Measurements from ENCODE around the gene ABHD12B.

The ABHD12B gene

DNA sequence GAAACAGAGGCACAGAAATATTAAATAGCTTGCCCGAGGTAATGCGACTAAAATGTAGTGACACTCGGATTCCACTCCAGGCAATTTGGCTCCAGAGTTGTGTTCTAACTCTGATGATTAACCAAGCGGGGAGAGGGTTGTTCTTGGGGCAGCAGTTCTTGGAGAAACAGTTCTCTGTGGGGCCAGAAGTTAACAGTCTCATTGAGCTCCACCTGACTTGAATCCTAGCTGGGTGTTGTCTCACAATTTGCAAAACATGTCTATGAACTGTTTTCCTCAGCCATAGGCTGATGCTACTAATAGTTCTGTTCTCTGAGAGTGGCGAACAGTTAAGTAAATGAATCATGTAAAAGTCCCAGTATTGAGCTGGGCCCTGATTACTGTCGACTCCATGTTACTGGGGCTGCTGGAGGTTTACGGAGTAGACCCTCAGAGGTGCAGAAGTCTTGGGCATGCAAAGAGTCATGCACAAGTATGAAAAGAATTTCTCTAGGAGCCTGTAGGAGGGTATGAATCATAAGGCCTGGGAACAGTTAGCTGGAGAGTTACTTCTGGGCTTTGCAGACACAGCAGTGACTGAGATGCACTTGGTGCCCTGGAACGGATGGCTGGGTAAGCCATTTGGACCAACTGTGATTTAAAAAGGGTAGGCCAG lies 25.5 kb upstream of the ABHD12B start:
- Histone ChIP-seq H3K27me3 (ENCODE audit: control insufficient read depth, insufficient read depth, low read length) (no peaks in the 10 kb centered on the region), H3K9ac (ENCODE audit: low read length) (no peak overlapping the region), H3K9me3 (ENCODE audit: control insufficient read depth, low read length) (no peaks in the 10 kb centered on the region), H3K4me1 (ENCODE audit: control insufficient read depth, insufficient read depth, low read length) (no peaks in the 10 kb centered on the region), H3K4me3 (ENCODE audit: low read length) (no peak overlapping the region), H3K36me3 (ENCODE audit: control insufficient read depth, insufficient read depth, low read length) (no peaks in the 10 kb centered on the region)

DNA sequence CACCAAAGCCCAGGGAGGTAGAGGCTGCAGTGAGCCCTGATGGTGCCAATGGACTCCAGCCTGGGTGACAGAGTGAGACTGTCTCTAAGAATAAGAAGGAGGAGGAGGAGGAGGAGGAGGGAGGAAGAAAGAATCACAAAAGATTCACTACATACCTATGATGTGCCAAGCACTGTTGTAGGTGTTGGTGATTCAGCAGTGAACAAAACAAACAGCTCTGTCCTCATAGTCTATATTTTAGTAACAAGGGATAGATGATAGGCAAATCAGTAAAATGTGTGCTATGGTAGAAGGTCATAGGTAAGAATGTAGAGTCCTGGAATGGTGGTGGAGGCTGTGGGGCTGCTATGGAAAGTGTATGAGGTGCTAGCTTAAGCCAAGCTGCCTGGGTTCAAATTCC lies 18.0 kb upstream of the ABHD12B start:
- Histone ChIP-seq H3K4me3 (ENCODE audit: low read length) (no peak overlapping the region), H3K9ac (ENCODE audit: low read length) (no peak overlapping the region), H3K27me3 (ENCODE audit: control insufficient read depth, insufficient read depth, low read length) (no peaks in the 10 kb centered on the region), H3K4me1 (ENCODE audit: control insufficient read depth, insufficient read depth, low read length) (no peaks in the 10 kb centered on the region), H3K9me3 (ENCODE audit: control insufficient read depth, low read length) (no peaks in the 10 kb centered on the region), H3K36me3 (ENCODE audit: control insufficient read depth, insufficient read depth, low read length) (no peaks in the 10 kb centered on the region)

DNA sequence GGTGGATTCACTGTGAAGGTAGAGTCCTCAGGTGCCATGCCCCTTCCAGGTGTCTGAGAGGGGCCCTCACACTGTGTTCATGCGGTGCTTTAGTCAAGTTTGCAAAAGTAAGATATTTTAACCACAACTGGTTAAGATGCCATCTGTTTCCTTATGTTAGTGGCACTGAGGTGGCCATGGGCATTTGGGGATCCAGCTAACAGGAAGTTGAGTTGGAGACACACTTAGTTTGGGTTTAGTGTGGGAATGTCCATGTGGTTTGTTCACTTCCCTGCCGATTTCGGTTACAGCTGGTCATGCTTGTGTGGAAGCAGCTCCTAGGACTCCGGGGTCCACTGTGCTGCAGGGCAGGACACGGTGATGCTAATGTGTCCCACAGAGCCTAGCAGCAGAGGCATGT lies 17.3 kb upstream of the ABHD12B start:
- no peaks in the 10 kb centered on the region for H3K4me1 ChIP-seq (ENCODE audit: control insufficient read depth, insufficient read depth, low read length)
- no peaks in the 10 kb centered on the region for H3K9me3 ChIP-seq (ENCODE audit: control insufficient read depth, low read length)
- no peaks in the 10 kb centered on the region for H3K27me3 ChIP-seq (ENCODE audit: control insufficient read depth, insufficient read depth, low read length)
- H3K36me3 ChIP-seq (ENCODE audit: control insufficient read depth, insufficient read depth, low read length): no peaks in the 10 kb centered on the region
- H3K4me3 ChIP-seq (ENCODE audit: low read length): no peak overlapping the region
- H3K9ac ChIP-seq (ENCODE audit: low read length): no peak overlapping the region

DNA sequence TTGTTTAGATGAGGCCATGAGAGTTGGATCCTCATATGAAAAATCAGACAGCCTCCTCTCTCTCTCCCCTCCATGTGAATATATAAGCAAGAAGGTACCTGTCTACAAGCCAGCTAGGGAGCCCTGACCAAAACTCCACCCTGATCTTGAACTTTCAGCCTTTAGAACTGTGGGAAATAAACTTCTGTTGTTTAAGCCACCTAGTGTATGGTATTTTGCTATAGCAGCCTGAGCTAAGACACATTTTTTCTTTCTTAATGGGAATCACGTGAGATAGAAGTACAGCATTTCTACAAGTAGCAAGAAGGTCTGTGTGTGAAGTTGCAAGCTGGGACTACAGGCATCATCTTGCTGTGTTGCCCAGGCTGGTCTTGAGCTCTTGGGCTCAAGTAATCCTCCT lies 16.3 kb upstream of the ABHD12B start:
- Histone ChIP-seq H3K36me3 (ENCODE audit: control insufficient read depth, insufficient read depth, low read length) (no peaks in the 10 kb centered on the region), H3K4me3 (ENCODE audit: low read length) (no peak overlapping the region), H3K27me3 (ENCODE audit: control insufficient read depth, insufficient read depth, low read length) (no peaks in the 10 kb centered on the region), H3K9ac (ENCODE audit: low read length) (no peak overlapping the region), H3K9me3 (ENCODE audit: control insufficient read depth, low read length) (no peaks in the 10 kb centered on the region), H3K4me1 (ENCODE audit: control insufficient read depth, insufficient read depth, low read length) (peaks cover 4% of the 10 kb centered on the region)

DNA sequence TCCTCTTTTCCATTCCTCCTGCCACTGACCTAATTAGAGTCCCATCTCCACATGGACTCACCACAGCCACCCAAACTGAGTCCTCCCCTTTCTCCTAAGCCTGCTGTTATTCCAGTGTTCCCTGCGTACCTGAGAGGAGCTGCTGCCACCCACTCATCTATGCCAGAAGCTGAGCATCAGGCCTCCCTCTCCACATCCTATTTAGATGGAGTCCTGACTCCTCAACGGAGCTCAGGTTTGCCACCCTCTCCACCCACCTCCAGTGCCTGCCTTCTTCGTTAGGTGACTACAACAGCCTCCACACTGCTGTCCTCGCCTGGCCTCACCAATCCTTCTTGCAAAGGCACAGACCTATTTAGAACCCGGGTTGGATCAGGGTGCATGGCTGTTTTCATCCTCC lies 15.2 kb upstream of the ABHD12B start:
- H3K9me3 ChIP-seq (ENCODE audit: control insufficient read depth, low read length): no peaks in the 10 kb centered on the region
- H3K27me3 ChIP-seq (ENCODE audit: control insufficient read depth, insufficient read depth, low read length): no peaks in the 10 kb centered on the region
- H3K36me3 ChIP-seq (ENCODE audit: control insufficient read depth, insufficient read depth, low read length): no peaks in the 10 kb centered on the region
- peaks cover 4% of the 10 kb centered on the region for H3K4me1 ChIP-seq (ENCODE audit: control insufficient read depth, insufficient read depth, low read length)
- no peak overlapping the region for H3K9ac ChIP-seq (ENCODE audit: low read length)
- H3K4me3 ChIP-seq (ENCODE audit: low read length): no peak overlapping the region

DNA sequence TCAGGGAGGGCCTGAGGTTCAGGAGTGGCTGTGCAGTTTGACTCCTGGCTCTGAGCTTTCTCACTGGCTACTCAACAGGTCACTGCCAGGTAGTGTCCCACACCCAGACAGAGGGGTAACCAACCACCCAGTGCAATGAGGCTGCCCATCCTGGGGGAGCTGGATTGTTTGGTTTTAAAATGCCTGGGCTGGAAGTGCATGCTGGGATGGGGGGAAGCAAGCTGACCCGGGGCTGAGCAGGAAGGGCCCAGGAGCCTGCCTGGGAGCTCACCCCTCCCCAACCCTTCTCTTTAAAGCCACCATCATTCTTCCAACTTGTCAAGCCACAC lies 12.6 kb upstream of the ABHD12B start:
- Histone ChIP-seq H3K9me3 (ENCODE audit: control insufficient read depth, low read length) (no peaks in the 10 kb centered on the region), H3K9ac (ENCODE audit: low read length) (peak overlapping the region; percentile 18), H3K36me3 (ENCODE audit: control insufficient read depth, insufficient read depth, low read length) (no peaks in the 10 kb centered on the region), H3K4me1 (ENCODE audit: control insufficient read depth, insufficient read depth, low read length) (peaks cover 4% of the 10 kb centered on the region), H3K27me3 (ENCODE audit: control insufficient read depth, insufficient read depth, low read length) (peaks cover 11% of the 10 kb centered on the region), H3K4me3 (ENCODE audit: low read length) (no peak overlapping the region)

DNA sequence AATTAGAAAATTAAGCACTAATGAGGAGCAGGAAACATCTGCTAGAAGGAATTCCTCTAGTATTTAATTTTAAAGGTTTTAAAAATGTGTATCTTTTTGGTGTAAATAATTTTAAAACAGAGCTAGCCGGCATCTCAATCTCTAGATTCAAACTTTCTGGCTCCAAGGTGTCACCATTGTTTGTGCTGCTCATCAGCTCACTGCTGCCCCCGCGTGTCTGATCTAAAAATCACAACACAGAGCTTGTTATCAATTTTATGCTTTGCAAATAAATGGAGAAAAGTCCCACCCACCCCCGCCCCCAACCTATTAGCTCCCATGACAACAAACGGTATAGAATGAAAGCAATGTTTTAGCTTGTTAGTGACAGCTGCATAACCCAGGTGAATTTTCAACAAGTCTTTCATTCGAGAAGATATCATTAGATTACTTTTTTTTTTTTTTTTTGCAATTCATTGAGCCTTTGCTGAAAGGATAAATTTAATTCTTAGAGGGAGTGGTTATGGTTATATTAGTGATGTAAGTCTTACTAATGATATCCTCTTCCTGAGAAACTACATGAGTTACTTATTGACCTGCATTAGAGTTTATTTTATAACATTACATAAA lies 11.3 kb upstream of the ABHD12B start:
- Histone ChIP-seq H3K9me3 (ENCODE audit: control insufficient read depth, low read length) (no peaks in the 10 kb centered on the region), H3K36me3 (ENCODE audit: control insufficient read depth, insufficient read depth, low read length) (no peaks in the 10 kb centered on the region), H3K4me3 (ENCODE audit: low read length) (peak overlapping the region; percentile 69), H3K9ac (ENCODE audit: low read length) (peak overlapping the region; percentile 18), H3K4me1 (ENCODE audit: control insufficient read depth, insufficient read depth, low read length) (peaks cover 4% of the 10 kb centered on the region), H3K27me3 (ENCODE audit: control insufficient read depth, insufficient read depth, low read length) (peaks cover 11% of the 10 kb centered on the region)

DNA sequence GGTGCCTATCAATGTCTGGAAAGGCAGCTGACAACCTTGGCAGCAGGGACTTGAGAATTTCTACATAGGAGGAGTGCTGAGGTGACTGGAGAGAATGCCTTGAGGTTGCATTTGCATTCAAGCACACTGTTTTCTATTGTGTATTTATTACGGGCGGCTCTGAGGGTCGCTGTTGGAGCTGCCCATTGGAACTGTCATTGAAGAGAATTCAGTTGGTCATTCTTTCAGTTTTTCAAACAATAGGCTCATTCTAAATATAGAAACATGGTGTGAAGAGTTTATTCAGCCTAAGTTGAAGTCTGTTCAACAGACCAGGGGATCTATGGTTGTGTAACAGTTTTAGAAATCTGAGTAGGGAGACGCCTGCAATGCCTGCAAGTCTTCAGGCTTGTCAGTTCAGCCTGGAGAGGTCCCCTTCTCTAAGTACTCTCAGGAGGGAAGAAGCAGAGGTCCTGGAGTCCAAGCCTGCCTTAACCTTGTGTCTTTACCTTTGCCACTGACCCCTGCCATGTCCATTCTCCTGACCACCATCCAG lies 9.8 kb upstream of the ABHD12B start:
- Histone ChIP-seq H3K9me3 (ENCODE audit: control insufficient read depth, low read length) (no peaks in the 10 kb centered on the region), H3K4me3 (ENCODE audit: low read length) (no peak overlapping the region), H3K27me3 (ENCODE audit: control insufficient read depth, insufficient read depth, low read length) (peaks cover 11% of the 10 kb centered on the region), H3K4me1 (ENCODE audit: control insufficient read depth, insufficient read depth, low read length) (peaks cover 4% of the 10 kb centered on the region), H3K9ac (ENCODE audit: low read length) (no peak overlapping the region), H3K36me3 (ENCODE audit: control insufficient read depth, insufficient read depth, low read length) (no peaks in the 10 kb centered on the region)

DNA sequence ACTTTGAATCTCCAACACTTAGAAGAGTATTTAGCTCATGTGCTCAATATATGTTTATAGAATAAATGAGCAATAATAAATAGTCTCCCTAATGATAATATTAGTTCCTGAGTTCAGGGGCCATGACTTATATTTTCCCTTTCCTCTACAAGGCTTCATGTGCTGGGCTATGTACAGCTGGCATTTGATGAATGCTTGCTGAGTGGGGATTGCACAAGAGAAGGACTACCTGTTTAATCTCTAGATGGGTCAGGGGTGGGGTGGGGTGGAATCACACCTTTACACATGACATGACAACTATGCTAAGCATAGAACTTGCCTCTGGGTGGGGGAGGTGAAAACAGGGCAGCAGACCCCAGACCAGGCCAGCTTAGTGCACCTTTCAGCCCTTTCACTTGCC lies 7.6 kb upstream of the ABHD12B start:
- Histone ChIP-seq H3K36me3 (ENCODE audit: control insufficient read depth, insufficient read depth, low read length) (no peaks in the 10 kb centered on the region), H3K4me1 (ENCODE audit: control insufficient read depth, insufficient read depth, low read length) (peaks cover 4% of the 10 kb centered on the region), H3K9ac (ENCODE audit: low read length) (no peak overlapping the region), H3K9me3 (ENCODE audit: control insufficient read depth, low read length) (no peaks in the 10 kb centered on the region), H3K27me3 (ENCODE audit: control insufficient read depth, insufficient read depth, low read length) (peaks cover 11% of the 10 kb centered on the region), H3K4me3 (ENCODE audit: low read length) (no peak overlapping the region)

DNA sequence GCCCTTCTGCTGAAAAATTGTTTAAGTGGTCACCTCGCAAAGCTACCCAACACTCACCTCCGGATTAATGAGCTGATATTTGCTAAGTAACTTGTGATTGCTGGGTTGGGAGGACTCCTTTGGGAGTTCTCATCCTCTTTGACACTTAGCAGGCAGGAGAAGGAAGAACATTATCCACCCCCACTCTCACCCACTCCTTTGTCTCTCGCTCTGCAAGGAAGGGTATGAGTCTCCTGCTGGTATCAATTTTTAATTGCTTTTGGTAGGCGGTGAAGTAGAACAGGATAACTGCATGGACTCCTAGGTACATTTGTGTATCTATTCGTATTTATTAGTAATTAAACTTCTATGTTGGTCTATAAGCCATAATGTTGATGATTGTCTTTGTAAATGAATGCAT lies 6.9 kb upstream of the ABHD12B start:
- H3K4me1 ChIP-seq (ENCODE audit: control insufficient read depth, insufficient read depth, low read length): peaks cover 4% of the 10 kb centered on the region
- no peak overlapping the region for H3K9ac ChIP-seq (ENCODE audit: low read length)
- H3K4me3 ChIP-seq (ENCODE audit: low read length): no peak overlapping the region
- H3K27me3 ChIP-seq (ENCODE audit: control insufficient read depth, insufficient read depth, low read length): peaks cover 16% of the 10 kb centered on the region
- no peaks in the 10 kb centered on the region for H3K9me3 ChIP-seq (ENCODE audit: control insufficient read depth, low read length)
- H3K36me3 ChIP-seq (ENCODE audit: control insufficient read depth, insufficient read depth, low read length): no peaks in the 10 kb centered on the region

DNA sequence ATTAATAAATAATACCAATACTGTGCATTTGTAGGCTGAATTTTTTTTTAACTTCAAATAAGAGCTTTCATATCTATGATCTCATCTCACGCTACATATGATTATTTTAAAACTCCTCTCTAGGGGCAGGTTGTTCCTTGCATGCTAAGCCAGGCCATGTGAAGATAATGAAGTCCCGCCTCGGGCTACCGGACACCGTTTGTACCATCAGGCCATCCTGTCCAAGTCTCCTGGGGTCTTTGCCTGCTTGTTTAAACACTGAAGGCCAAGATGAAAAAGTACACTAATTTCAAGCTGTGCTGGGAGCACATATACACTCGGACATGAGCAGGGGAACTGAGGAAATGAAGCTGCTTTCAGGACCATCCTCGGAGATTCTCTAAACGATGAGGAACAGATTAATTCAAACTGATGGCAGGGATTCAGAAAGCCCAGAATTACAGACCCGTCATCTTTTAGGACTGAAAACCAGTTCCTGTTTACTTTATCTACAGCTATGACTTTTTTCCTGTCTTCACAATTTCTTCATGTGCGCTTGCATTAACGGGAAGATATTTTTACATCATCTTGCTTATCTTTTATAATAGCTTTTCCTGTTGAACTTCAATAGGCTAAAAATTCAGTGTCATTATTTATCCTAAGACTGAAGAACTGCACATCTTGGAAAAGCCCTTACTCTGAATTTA lies 6.3 kb upstream of the ABHD12B start:
- no peaks in the 10 kb centered on the region for H3K36me3 ChIP-seq (ENCODE audit: control insufficient read depth, insufficient read depth, low read length)
- no peaks in the 10 kb centered on the region for H3K4me1 ChIP-seq (ENCODE audit: control insufficient read depth, insufficient read depth, low read length)
- no peaks in the 10 kb centered on the region for H3K9me3 ChIP-seq (ENCODE audit: control insufficient read depth, low read length)
- H3K4me3 ChIP-seq (ENCODE audit: low read length): no peak overlapping the region
- peaks cover 22% of the 10 kb centered on the region for H3K27me3 ChIP-seq (ENCODE audit: control insufficient read depth, insufficient read depth, low read length)
- H3K9ac ChIP-seq (ENCODE audit: low read length): no peak overlapping the region

DNA sequence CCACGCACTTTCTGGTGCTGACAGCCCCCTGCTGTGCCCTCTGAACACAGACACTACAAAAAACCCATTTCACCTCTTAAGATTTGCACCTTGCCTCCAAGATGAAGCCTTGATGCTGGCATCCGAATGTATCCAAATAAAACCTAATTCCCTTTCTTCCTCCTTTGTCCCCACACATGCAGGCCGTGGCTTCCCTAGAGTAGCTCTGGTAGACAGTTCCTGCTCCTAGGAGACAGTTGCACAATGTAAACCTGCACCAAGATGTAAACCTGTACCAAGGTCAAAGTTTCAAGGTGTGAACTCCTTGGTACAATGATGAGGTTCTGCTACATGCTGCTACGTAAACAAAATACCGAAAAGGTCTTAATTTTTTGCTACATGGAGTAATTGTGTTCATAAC lies 625 bp upstream of the ABHD12B start:
- Histone ChIP-seq H3K4me1 (ENCODE audit: control insufficient read depth, insufficient read depth, low read length) (peaks cover 6% of the 10 kb centered on the region), H3K36me3 (ENCODE audit: control insufficient read depth, insufficient read depth, low read length) (no peaks in the 10 kb centered on the region), H3K9ac (ENCODE audit: low read length) (no peak overlapping the region), H3K4me3 (ENCODE audit: low read length) (no peak overlapping the region), H3K9me3 (ENCODE audit: control insufficient read depth, low read length) (no peaks in the 10 kb centered on the region), H3K27me3 (ENCODE audit: control insufficient read depth, insufficient read depth, low read length) (peaks cover 40% of the 10 kb centered on the region)
